K562 treated with DMSO at 1 percent for 12 hours (cell line): ENCODE measurements around the gene SUSD3. TPM values are rescaled to one million over a fixed set of nuclear protein-coding genes. Genes with fewer than 3 reads are reported as not detected.

Experiments
- total RNA-seq: library from RNA; unstranded; fragments of 300-600 nt; gene quantifications from 2 replicates; pipeline ENCODE4 v1.2.3, GENCODE V29; 2022; ENCODE audit not compliant: insufficient read depth

The SUSD3 gene
- 18.9 and 23.1 TPM in 2 replicates for total RNA-seq

DNA sequence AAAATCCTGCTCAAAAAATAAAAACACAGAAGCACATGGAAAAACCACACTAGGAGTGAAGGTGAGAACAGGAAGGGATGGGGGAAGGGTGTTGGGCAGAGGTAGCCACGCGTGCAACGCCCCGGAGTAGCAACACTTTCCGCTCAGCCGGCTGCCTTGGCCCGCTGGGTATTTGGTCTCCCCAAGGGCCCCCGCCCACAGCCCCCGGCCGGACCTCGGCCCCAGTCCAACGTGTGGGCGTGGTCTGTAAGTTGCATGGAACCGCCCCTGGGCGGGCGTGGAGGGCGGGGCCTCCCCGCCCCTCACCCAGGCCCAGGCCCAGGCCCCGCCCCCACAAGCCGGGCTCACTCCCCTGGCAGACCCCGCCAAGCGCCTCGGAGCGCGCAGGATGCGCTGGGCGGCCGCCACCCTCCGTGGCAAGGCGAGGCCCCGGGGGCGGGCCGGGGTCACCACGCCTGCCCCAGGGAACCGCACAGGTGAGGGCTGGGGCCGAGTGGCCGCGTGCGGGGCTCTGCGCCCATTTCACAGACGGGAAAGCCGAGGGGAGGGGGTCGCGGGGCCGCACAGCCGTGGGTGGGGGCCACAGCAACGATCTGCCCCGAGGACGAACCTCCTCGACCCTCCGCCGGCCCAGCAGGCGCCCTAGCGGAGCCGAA is at the start of gene SUSD3:
Gene SUSD3, plus strand, starts transcription at position 347 of the 656 bp plus-strand sequence. Its CDS starts 42 bp downstream, at position 389.

DNA sequence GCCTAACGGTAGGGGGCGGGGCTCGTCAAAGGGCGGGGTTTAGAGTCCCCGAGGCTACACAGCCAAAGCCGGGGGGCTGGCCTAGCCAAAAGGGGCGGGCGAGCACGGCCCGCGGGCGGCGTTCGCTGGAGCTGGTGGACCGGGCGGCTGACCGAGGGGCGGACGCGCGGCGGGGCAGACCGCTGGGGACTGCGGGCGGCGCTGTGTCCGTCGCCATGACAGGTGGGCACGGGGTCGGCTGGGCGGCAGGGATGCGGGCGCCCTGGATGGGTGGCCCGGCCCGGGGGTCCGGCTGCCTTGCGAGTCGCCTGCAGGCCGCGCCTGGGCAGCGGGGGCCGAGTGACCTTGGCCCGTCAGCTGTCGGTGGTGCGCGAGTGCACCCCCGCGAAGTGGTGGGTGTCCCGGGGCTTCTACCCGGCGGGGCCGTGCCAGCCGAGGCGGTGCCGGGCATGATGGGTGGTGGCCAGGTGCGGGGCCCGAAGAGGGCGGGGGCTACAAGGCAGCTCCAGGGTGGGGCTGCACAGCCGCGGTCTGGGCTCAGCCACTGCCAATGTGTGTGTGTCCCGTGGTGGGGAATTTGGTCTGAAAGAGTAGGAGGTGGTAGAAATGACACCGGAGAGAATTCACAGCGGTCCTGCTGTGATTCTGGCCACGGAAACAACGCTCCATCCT is 37.8 kb downstream of the SUSD3 start, which contains the start of gene CARD19:
Gene CARD19, plus strand, starts transcription at position 87 of the 672 bp plus-strand sequence. Its CDS starts 129 bp downstream, at position 216.

DNA sequence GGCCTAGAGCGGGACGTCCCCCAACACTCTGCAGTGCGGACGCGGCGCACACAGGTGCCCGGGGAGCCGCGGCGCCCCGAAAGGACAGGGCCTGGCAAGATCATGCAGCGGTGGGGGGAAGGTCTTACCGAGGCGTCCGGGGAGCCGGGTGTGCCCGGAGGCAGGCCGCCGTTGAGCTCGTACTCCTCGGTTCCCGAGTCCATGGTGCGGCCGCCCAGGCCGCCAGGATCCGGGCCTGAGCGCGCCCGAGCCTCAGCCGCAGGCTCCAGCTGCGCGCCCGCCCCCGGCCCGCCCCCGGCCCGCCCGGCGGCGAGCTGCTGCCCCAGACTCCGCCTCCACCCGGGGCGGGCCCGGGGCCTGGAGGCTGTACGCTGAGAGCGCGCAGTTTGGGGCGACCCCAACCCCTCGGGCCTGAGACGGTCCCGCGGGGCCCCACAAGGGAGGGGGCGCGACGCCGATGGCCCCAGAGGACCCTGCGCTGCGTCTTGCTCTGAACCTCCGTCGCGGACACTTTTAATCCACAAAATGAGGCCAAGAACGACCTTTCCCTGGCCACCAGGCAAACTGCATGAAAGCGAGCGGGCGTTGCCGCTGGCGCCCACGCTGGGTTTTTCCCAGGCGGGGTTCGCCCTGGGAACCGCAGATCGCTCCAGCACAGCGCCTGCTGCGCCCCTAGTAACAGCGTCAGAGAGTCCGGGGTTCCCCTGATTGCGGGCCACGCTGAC is 75.7 kb downstream of the SUSD3 start, which contains the start of gene NINJ1:
Gene NINJ1, minus strand, starts transcription at position 237 of the 725 bp plus-strand sequence. Its CDS starts 34 bp downstream, at position 203.

Other genes with a start within 250 kb of the SUSD3 start
- gene ZNF484, start 180.7 kb upstream of the SUSD3 start, total RNA-seq = 1.4 TPM in 1 of 2 replicates, not detected in the other
- gene FGD3, start 111.2 kb upstream of the SUSD3 start, total RNA-seq = 0.34 and 0.52 TPM in 2 replicates
- gene CARD19, start 37.5 kb downstream of the SUSD3 start, total RNA-seq = 61.0 and 69.6 TPM in 2 replicates
- gene NINJ1, start 75.5 kb downstream of the SUSD3 start, total RNA-seq = 42.9 and 49.6 TPM in 2 replicates
- 3.2 TPM in 1 of 2 replicates, not detected in the other for gene WNK2, start 125.4 kb downstream of the SUSD3 start, total RNA-seq